ENCODE measurements around the gene KMO. TPM values are rescaled to one million over a fixed set of nuclear protein-coding genes. Genes with fewer than 3 reads are reported as not detected.

KMO gene
- total and polyA plus RNA-seq, 2 of the 13 experiments (the other 11 are each of a cell fraction or from before 2014, with no cell fraction given), result 0.01 TPM; not detected in 1

DNA sequence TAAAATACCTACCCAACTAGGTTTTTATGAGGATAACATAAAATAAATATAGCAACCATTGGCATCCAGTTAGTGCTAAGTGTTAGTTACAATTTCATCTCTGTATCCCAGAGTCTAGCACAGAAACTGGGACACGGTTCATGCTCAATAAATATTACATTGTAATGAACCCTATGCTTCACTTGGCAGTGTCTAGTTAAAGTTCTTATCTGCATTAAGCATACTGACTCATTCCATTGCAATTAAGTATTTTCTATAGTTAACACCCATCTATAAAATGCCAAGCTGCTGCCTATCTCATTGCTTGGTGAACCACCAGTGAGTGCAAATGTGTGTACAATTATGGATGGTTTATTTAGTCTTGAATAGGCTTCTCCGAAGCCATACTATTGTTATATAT, 92.8 kb downstream of the KMO start:
- DNase-seq (ENCODE audit: low spot score) (no peak), FAIRE-seq (no peak), ATAC-seq (no peak)
- TF ChIP-seq, protein P1, sequence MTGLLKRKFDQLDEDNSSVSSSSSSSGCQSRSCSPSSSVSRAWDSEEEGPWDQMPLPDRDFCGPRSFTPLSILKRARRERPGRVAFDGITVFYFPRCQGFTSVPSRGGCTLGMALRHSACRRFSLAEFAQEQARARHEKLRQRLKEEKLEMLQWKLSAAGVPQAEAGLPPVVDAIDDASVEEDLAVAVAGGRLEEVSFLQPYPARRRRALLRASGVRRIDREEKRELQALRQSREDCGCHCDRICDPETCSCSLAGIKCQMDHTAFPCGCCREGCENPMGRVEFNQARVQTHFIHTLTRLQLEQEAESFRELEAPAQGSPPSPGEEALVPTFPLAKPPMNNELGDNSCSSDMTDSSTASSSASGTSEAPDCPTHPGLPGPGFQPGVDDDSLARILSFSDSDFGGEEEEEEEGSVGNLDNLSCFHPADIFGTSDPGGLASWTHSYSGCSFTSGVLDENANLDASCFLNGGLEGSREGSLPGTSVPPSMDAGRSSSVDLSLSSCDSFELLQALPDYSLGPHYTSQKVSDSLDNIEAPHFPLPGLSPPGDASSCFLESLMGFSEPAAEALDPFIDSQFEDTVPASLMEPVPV (CRISPR knock-in tag; IDR thresholded peaks at IDR 0.05), result no peak
- TF ChIP-seq FOXK2 (IDR thresholded peaks at IDR 0.05), result no peak
- WGBS (ENCODE audit: low lambda C conversion rate), result 97% methylated on average over 2 of the region's 2 CpGs
- Histone ChIP-seq H4K20me1 (ENCODE audit: insufficient read depth, low read length) (no peaks in the 10 kb centered on the region), H3K4me1 (ENCODE audit: insufficient read depth, low read length) (no peaks in the 10 kb centered on the region), H3K27ac (ENCODE audit: extremely low read length, insufficient read depth, low read length) (no peak overlapping the region), H3K27me3 (ENCODE audit: control insufficient read depth in 1 of 2, insufficient read depth in 2 of 2, low read length in 2 of 2) (no peaks in the 10 kb centered on the region), H3K4me2 (ENCODE audit: low read depth, low read length) (no peak overlapping the region), H3K9me3 (ENCODE audit: low read length) (no peaks in the 10 kb centered on the region), H3K36me3 (replicated peaks in 1 of 2; ENCODE audit: control insufficient read depth in 1 of 2, insufficient read depth in 2 of 2, low read length in 2 of 2) (no peaks in the 10 kb centered on the region), H2AFZ (ENCODE audit: low read length) (no peak overlapping the region), H3K79me2 (ENCODE audit: insufficient read depth, low read length) (no peaks in the 10 kb centered on the region), H3K9ac (ENCODE audit: insufficient read depth, low read depth, low read length) (no peak overlapping the region), H3K4me3 (replicated peaks in 1 of 3; ENCODE audit: insufficient read depth in 1 of 3, low read depth in 2 of 3, low read length in 3 of 3) (no peak overlapping the region)
- no TSS peak for BruUV-seq (replicated peaks)
- ChIA-PET CTCF (ENCODE audit: low intra/inter-chr PET ratio, low total read pairs) (no interaction called here), POLR2A (no interaction called here)
- in situ Hi-C loops (cut with HindIII; ENCODE audit: extremely low pct_ligation_motif_present, low pct_unique_long_range_greater_than_20kb), result no loop called here
- intact Hi-C loops (cut with micrococcal nuclease; ENCODE audit: unreplicated experiment), result no loop called here

GRCh38 chr1:241627453-241628259, 95.5 kb downstream of the KMO start:
- ATAC-seq (peak; percentile 74), DNase-seq (ENCODE audit: low spot score) (peak; percentile 60), FAIRE-seq (peak; percentile 43)
- Histone ChIP-seq H3K9ac (ENCODE audit: insufficient read depth, low read depth, low read length) (no peak overlapping the region), H4K20me1 (ENCODE audit: insufficient read depth, low read length) (no peaks in the 10 kb centered on the region), H3K4me3 (replicated peaks in 1 of 3; ENCODE audit: insufficient read depth in 1 of 3, low read depth in 2 of 3, low read length in 3 of 3) (no peak overlapping the region), H3K36me3 (replicated peaks in 1 of 2; ENCODE audit: control insufficient read depth in 1 of 2, insufficient read depth in 2 of 2, low read length in 2 of 2) (no peaks in the 10 kb centered on the region), H3K27me3 (ENCODE audit: control insufficient read depth in 1 of 2, insufficient read depth in 2 of 2, low read length in 2 of 2) (no peaks in the 10 kb centered on the region), H3K4me1 (ENCODE audit: insufficient read depth, low read length) (peaks cover 18% of the 10 kb centered on the region), H3K9me3 (ENCODE audit: low read length) (no peaks in the 10 kb centered on the region), H3K4me2 (ENCODE audit: low read depth, low read length) (no peak overlapping the region), H3K27ac (ENCODE audit: extremely low read length, insufficient read depth, low read length) (no peak overlapping the region), H3K79me2 (ENCODE audit: insufficient read depth, low read length) (no peaks in the 10 kb centered on the region), H2AFZ (ENCODE audit: low read length) (no peak overlapping the region)
- in situ Hi-C loops (cut with HindIII; ENCODE audit: extremely low pct_ligation_motif_present, low pct_unique_long_range_greater_than_20kb), result no loop called here
- POLR2A ChIA-PET, result interaction anchor here (1.8 to 2.0 kb wide), 2 partner anchors 12 to 13 kb away, joined by 7 read pairs; partner anchors contain the start of genes CHML and OPN3
- no TSS peak for BruUV-seq (replicated peaks)
- CTCF ChIA-PET (ENCODE audit: low intra/inter-chr PET ratio, low total read pairs), result interaction anchor here (1.8 to 2.0 kb wide), 2 partner anchors 17 to 96 kb away, joined by 6 to 38 read pairs; partner anchors contain the start of gene KMO
- WGBS (ENCODE audit: low lambda C conversion rate), result 70% methylated on average over 9 of the region's 9 CpGs
- intact Hi-C loops (cut with micrococcal nuclease; ENCODE audit: unreplicated experiment), result loop anchor here (1.0 kb wide), 3 partner anchors 12 to 96 kb away; no protein-coding TSS in a partner anchor
- TF ChIP-seq STAG1 (CRISPR knock-in tag; IDR thresholded peaks at IDR 0.05), result peak; percentile 48; the same call in 1 of the 2 replicates
- TF ChIP-seq EZH2 (conservative IDR thresholded peaks at IDR 0.05; ENCODE audit: low read depth, low read length), result no peak
- TF ChIP-seq ZNF556 (CRISPR knock-in tag; IDR thresholded peaks at IDR 0.05; ENCODE audit: borderline replicate concordance), result no peak
- TF ChIP-seq, protein P2, sequence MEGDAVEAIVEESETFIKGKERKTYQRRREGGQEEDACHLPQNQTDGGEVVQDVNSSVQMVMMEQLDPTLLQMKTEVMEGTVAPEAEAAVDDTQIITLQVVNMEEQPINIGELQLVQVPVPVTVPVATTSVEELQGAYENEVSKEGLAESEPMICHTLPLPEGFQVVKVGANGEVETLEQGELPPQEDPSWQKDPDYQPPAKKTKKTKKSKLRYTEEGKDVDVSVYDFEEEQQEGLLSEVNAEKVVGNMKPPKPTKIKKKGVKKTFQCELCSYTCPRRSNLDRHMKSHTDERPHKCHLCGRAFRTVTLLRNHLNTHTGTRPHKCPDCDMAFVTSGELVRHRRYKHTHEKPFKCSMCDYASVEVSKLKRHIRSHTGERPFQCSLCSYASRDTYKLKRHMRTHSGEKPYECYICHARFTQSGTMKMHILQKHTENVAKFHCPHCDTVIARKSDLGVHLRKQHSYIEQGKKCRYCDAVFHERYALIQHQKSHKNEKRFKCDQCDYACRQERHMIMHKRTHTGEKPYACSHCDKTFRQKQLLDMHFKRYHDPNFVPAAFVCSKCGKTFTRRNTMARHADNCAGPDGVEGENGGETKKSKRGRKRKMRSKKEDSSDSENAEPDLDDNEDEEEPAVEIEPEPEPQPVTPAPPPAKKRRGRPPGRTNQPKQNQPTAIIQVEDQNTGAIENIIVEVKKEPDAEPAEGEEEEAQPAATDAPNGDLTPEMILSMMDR (CRISPR knock-in tag; IDR thresholded peaks at IDR 0.05), result peak; percentile 60
- TF ChIP-seq ZNF12 (CRISPR knock-in tag; IDR thresholded peaks at IDR 0.05), result no peak
- TF ChIP-seq SMC3 (IDR thresholded peaks at IDR 0.05; ENCODE audit: low read length), result peak; percentile 70
- no peak for TF ChIP-seq CHCHD3 (CRISPR knock-in tag; IDR thresholded peaks at IDR 0.05)
- TF ChIP-seq XBP1 (CRISPR knock-in tag; IDR thresholded peaks at IDR 0.05), result no peak
- TF ChIP-seq, protein P3, sequence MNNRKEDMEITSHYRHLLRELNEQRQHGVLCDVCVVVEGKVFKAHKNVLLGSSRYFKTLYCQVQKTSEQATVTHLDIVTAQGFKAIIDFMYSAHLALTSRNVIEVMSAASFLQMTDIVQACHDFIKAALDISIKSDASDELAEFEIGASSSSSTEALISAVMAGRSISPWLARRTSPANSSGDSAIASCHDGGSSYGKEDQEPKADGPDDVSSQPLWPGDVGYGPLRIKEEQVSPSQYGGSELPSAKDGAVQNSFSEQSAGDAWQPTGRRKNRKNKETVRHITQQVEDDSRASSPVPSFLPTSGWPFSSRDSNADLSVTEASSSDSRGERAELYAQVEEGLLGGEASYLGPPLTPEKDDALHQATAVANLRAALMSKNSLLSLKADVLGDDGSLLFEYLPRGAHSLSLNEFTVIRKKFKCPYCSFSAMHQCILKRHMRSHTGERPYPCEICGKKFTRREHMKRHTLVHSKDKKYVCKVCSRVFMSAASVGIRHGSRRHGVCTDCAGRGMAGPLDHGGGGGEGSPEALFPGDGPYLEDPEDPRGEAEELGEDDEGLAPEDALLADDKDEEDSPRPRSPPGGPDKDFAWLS (CRISPR knock-in tag; IDR thresholded peaks at IDR 0.05; ENCODE audit: borderline replicate concordance), result no peak
- TF ChIP-seq ZNF674 (CRISPR knock-in tag; IDR thresholded peaks at IDR 0.05; ENCODE audit: low read depth), result no peak
- TF ChIP-seq RELA (CRISPR knock-in tag; IDR thresholded peaks at IDR 0.05), result no peak

Measured in HepG2 (cell line).